Left cardiac atrium (tissue), 4 donors: Measurements from ENCODE around the gene ADAMTS4. TPM values are rescaled to one million over a fixed set of nuclear protein-coding genes. Genes with fewer than 3 reads are reported as not detected.
"Not testable (repeated sequence)": the region's sequence is repeated elsewhere in the genome, so short reads cannot be mapped to it uniquely, and the experiment has no call there.

Experiments used
- ATAC-seq, 2 donors: fragments of 200-7000 bp; cut with Tn5 transposase; one replicate each; pipeline ENCODE4 v1.9.1; 2020; ENCODE audit warnings: mild to moderate bottlenecking in 2 of 2, moderate library complexity in 2 of 2
- DNase-seq: peaks from one replicate; pipeline ENCODE4 v3.0.0-alpha.2; 2020
- intact Hi-C, 2 donors: fragments of 100-400 bp; cut with DNase I; formaldehyde crosslinking; loops; one replicate each; pipeline versions ENCODE4 v1.14.1 to v1.15.1; 2022 to 2023
- long read RNA-seq: library from polyadenylated mRNA; unstranded; transcript quantifications from one replicate; pipeline ENCODE4 v2.0.0, GENCODE V29; 2021
- total RNA-seq, 2 donors: library from RNA; stranded (reverse); fragmentation: NEBNext Ultra II Directional; extraction: Animal tissue kit (Norgen Biotek cat#: 25700); gene quantifications; one replicate each; pipeline ENCODE4 v1.2.1, GENCODE V29; 2021
- donor health status: DM: no; HTN: yes; CAD: no.
- donor health status: DM: no; HTN: yes; CAD: no; lungs with severe emphysema.
- donor health status: DM: yes; HTN: yes; CAD: no.
- donor health status: Dilated cardiomyopathy.

Gene ADAMTS4, protein sequence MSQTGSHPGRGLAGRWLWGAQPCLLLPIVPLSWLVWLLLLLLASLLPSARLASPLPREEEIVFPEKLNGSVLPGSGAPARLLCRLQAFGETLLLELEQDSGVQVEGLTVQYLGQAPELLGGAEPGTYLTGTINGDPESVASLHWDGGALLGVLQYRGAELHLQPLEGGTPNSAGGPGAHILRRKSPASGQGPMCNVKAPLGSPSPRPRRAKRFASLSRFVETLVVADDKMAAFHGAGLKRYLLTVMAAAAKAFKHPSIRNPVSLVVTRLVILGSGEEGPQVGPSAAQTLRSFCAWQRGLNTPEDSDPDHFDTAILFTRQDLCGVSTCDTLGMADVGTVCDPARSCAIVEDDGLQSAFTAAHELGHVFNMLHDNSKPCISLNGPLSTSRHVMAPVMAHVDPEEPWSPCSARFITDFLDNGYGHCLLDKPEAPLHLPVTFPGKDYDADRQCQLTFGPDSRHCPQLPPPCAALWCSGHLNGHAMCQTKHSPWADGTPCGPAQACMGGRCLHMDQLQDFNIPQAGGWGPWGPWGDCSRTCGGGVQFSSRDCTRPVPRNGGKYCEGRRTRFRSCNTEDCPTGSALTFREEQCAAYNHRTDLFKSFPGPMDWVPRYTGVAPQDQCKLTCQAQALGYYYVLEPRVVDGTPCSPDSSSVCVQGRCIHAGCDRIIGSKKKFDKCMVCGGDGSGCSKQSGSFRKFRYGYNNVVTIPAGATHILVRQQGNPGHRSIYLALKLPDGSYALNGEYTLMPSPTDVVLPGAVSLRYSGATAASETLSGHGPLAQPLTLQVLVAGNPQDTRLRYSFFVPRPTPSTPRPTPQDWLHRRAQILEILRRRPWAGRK
- total RNA-seq = 100 to 1,000 TPM in 1 of 2 donors, 10 to 100 TPM in 1; 16.5 to 117 TPM
- long read RNA-seq, full-length matches to known transcripts = 66 of 132 reads
- long read RNA-seq, partial matches to known transcripts = 53 of 132 reads
- long read RNA-seq, other reads (novel, unspliced or antisense) = 13 of 132 reads

DNA sequence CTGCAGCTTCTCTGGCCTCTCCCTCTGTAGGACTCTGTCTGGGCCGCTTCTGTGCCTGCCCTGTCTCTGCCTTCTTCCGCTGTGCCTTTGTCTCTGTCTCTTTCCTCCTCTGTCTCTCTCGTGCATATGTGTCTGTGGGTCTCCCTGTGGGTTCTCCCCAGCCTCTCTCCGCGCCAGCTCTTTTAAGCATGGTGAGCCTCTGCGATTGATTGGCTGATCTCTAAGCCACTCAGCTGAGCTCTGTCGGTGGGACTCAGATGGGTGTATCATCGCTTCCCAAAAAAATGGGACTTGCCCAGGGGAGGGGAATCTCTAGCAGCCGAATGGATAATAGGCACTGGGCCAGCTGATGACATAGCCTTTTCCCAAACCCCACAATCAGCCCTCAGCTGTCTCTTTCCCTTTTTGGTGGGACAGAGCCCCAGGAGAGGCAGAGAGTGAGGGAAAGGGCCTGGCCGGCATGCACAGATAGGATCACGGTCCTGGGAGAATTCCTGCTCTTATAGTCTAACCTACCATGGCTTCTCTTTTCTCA is at the start of gene ADAMTS4:
TSS of gene ADAMTS4 (minus strand) at position 158 of the 535 bp plus-strand sequence. CDS start 427 bp downstream, outside the sequence.
- DNase-seq (peak; percentile 86), ATAC-seq (peak; percentile 8 to 31)
- intact Hi-C loops = loop anchor here (10.0 kb wide), 2 partner anchors 176 to 186 kb away; no protein-coding TSS in a partner anchor

- DNase-seq = no peak
- intact Hi-C loops = no loop called here
- no peak for ATAC-seq
Observed at GRCh38 chr1:161244888-161245287, 46.0 kb upstream of the ADAMTS4 start.

GRCh38 chr1:161242313-161242712 is 43.5 kb upstream of the ADAMTS4 start:
- intact Hi-C loops = no loop called here
- DNase-seq = no peak

DNA sequence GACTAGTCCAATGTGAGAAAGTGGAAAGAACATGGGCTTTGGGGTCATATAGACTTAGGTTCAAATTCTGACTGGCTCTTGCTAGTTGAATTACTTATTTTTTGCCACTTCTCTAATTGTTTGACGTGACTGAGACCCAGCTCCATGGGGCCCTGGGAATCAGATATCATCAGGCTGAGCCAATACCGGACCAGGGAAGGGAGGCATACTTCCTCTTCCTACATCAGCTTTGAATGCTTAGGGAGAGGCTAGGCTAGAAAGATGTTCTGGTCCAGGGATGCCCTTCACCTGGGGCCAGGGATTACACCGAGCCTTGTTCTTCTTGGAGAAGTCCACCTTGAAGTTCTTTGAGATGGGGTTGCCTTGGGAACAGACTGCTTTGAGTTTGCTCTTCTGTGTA is 42.8 kb upstream of the ADAMTS4 start:
- ATAC-seq (no peak), DNase-seq (no peak)
- intact Hi-C loops = no loop called here

More at GRCh38 chr1:161242313-161242712, 43.5 kb upstream of the ADAMTS4 start:
- no peak for ATAC-seq

DNA sequence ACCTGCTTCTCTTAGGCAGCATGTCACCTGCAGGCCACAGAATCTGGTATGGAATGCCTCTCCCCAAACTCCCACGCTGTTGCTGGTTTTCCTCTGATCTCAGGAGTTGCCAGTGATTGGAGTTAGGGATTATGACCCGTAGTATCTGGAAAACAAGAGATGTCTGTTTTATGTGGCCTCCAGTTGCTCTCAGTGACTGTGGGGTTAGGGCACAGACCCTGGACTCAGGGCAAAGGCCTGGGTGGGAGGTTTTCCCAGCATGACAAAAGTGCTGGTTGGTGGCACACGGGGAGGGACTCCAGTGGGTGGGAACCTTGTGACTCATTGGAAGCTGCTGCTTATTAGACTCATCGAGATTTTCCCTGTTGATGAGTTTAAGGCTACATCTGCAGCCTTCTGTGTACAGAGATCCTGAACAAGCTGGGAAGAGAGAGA is 39.2 kb upstream of the ADAMTS4 start, which contains the start of gene NR1I3:
TSS of gene NR1I3 (minus strand) at position 165 of the 435 bp plus-strand sequence. CDS start 1,638 bp downstream, outside the sequence.
- intact Hi-C loops = loop anchor here in 1 of 2 donors (10.0 kb wide), 1 partner anchor 47 kb away; no protein-coding TSS in a partner anchor
- DNase-seq = no peak
- no peak for ATAC-seq

- intact Hi-C loops = loop anchor here in 1 of 2 donors (10.0 kb wide), 1 partner anchor 49 kb away; no protein-coding TSS in a partner anchor
- DNase-seq = no peak
Observed at GRCh38 chr1:161235957-161236775, 37.3 kb upstream of the ADAMTS4 start.

DNA sequence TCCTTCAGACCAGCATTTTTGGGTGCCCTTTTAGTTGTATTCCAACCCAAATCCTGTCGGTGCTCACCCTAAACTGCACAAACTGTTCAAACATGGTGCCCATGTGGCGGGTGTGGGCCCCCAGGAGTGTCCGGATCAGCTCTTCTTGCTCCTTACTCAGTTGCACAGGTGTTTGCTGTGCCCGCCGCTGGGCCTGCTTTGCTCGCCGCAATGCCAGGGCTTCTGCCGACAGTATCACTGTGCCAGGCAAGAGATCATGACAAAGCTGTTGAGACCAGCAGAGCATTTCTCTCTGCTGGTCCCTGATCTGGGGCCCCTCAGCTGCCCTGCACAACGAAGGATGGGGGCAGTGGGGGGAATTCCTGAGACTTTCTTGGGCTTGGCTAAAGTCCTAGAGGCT is 34.2 kb upstream of the ADAMTS4 start:
- DNase-seq (no peak), ATAC-seq (no peak)
- intact Hi-C loops = loop anchor here in 1 of 2 donors (10.0 kb wide), 1 partner anchor 52 kb away; no protein-coding TSS in a partner anchor

More at GRCh38 chr1:161235957-161236775, 37.3 kb upstream of the ADAMTS4 start:
- no peak for ATAC-seq

DNA sequence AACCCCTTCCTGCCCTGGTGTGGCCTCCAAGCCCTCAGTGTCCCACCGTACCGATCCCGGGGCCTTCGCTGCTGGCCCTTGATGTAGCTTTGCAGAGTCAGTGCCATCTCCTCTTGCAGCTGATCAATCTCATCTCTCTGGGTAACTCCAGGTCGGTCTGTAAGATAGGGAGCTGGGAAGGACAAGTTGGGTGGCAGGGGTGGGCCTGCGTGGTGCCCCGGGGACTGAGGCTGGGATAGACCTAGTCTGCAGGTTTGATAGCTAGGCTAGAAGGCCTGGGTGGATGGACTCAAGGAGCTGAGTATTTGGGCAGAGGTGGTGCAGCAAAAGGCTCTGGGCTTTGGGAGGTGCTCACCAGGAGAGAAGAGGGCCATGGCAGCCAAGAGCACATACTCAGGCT is 31.9 kb upstream of the ADAMTS4 start:
- DNase-seq = no peak
- no peak for ATAC-seq
- intact Hi-C loops = loop anchor here in 1 of 2 donors (10.0 kb wide), 1 partner anchor 54 kb away; no protein-coding TSS in a partner anchor

DNA sequence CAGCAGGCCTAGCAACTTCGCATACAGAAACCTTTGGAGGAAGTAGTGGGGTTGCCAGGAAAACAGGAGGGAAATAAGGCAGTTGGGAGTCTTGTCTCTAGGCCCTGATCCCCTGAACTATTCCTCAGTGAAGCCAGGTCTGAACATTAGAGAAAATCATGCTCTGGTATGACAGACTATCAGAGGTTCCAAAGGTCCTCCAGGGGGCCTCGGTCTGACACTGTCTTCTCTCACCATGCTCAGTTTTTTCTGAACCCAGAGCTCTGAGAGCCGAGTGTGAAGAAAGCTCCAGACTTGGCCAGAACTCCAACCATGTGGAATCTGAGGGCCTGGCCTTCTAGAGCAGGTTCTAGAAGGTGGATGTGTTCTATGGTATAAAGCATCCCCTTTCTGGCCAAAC is 31.0 kb upstream of the ADAMTS4 start:
- DNase-seq (no peak), ATAC-seq (no peak)
- intact Hi-C loops = loop anchor here in 1 of 2 donors (10.0 kb wide), 2 partner anchors 55 to 155 kb away; no protein-coding TSS in a partner anchor

DNA sequence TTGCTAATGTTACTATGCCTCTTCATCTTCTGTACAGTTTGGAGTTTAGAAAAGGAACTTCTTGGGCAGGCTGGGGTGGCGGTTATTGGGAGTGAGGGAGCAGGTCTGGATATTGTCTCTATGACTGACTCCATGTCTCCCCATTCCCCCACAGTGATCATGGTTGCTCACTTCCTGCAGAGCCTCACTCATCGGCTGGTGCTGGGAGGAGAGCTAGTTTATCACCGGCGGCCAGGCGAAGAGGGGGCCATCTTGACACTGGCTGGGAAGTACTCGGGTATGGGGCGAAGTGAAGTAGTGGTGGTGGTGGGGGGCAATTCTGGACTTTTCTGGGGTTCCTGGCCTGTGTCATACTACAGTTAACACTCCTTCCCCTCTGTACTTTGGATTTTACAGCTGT is 29.2 kb upstream of the ADAMTS4 start:
- no peak for DNase-seq
- intact Hi-C loops = loop anchor here in 1 of 2 donors (10.0 kb wide), 1 partner anchor 157 kb away; no protein-coding TSS in a partner anchor
- no peak for ATAC-seq

DNA sequence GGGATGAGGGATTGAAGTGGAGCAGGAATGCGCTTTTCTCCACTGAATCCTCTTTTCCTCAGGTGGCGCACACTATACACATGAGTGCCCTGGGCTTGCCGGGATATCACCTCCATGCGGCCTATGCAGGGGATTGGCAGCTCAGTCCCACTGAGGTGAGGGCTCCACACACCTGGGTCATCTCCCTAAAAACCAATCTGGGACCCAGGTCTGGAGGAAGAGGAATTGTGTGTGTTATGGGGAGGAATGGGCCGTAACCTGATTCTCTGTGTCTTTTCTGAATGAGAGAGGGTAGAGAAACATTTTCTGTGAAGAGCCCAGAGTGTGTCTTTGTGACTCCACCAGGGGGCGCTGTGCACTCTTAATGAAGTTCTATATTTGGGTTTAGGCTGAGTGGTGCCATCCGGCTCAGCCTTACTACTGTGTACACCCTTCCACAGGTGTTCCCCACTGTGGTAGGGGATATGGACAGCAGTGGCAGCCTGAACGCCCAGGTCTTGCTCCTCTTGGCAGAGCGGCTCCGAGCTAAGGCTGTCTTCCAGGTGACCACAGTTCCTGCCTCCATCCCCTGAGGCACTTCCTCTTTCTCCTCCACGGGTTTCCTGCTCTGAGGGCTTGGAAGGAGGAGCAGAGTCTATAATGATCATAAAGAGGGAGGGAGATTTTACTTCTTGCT is 28.5 kb upstream of the ADAMTS4 start:
- peak; percentile 53 to 57 for ATAC-seq
- DNase-seq = peak; percentile 90
- intact Hi-C loops = loop anchor here (2.0 to 10.0 kb wide), 2 partner anchors 155 to 157 kb away; no protein-coding TSS in a partner anchor

DNA sequence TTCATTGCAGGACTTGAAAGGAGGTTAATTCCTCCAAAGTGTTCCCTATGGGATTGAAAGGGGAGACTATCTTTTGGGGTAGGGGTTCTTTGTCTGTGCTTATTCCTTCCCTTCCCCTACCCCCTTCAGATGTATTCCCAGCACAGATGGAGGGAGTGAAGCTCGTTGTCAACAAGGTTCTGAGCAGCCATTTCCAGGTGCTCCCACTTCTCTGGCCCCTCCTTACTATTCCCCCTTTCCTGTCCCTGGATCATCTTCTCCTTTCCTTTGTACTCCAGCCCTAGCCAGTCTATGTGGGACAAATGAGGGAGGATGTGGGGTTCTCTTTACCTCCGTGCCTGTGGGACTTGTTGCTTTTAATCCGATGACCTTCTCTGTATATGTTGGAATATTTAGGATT is 27.9 kb upstream of the ADAMTS4 start:
- ATAC-seq = no peak
- intact Hi-C loops = loop anchor here (2.0 to 10.0 kb wide), 2 partner anchors 156 to 158 kb away; no protein-coding TSS in a partner anchor

GRCh38 chr1:161226320-161226711 is 27.5 kb upstream of the ADAMTS4 start:
- intact Hi-C loops = loop anchor here (2.0 to 10.0 kb wide), 2 partner anchors 156 to 158 kb away; no protein-coding TSS in a partner anchor
- DNase-seq = no peak
- ATAC-seq = peak in 1 of 2 donors; percentile 0

More for the DNA sequence above, 27.9 kb upstream of the ADAMTS4 start:
- no peak for DNase-seq

DNA sequence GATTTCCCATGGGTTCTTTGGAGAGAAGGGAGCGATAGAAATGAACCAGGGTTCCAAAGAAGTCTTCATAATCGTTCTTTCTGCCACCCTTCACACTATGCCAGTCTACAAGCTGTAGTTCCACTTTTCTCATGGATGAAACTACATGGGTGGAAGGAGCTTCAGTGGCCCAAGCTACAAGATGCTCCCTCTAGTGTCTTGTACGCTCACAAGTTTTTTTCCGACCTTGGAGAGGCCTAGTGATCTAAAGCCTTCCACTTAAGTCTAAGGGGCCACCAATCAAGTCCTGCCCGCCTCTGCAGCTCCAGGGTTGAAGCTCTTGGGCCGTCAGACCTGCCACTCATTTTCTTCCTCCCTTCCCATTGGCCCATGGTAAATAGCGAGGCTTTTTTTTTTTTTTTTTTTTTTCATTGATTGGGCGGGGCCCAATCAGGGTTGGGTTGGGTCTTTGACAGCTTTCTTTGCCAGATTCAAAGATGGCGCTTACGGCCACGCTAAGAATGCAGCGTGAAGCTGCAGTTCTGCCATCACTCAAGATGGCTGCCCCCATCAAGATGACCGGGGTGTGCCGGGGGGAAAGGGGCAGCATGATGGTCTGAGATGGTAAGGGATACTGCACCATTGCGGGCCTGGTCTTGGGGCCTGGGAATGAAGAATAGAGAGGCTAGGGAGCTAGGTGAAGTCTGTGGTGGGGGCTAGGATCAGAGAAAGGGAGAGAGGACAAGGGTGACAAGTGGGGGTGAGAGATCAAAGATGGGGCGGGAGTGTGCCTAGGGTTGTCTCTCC is 26.9 kb upstream of the ADAMTS4 start, which contains the start of gene TOMM40L:
TSS of gene TOMM40L (plus strand) at position 527 of the 786 bp plus-strand sequence. CDS start 430 bp downstream, outside the sequence.
- intact Hi-C loops = loop anchor here (2.0 to 10.0 kb wide), 3 partner anchors 17 to 159 kb away; no protein-coding TSS in a partner anchor
- peak; percentile 97 for ATAC-seq
- DNase-seq = peak; percentile 94

DNA sequence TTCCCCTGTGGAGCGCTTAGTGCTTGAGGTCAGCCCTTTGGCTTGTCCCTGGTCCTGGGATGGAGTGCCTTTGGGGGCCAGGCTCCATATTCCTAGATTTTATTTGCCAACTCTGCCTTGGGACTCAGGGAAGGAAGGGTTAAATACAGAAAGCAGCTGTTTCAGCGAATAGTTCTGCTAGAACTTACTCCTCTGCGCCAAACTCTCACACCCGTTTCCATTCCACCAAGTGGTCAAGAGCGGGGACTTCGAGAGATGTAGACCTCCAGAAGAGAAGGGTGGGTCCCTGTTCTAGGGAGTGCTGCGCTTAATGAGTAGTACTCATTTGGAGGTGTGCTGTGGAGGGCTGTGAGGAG is 26.3 kb upstream of the ADAMTS4 start:
- no peak for DNase-seq

GRCh38 chr1:161224695-161225087 is 25.8 kb upstream of the ADAMTS4 start:
- DNase-seq, ATAC-seq: not testable (repeated sequence)
- intact Hi-C loops = loop anchor here (2.0 to 10.0 kb wide), 3 partner anchors 16 to 160 kb away; partner anchors contain the start of gene SDHC (in 1 of the 2)

More for the DNA sequence above, 26.3 kb upstream of the ADAMTS4 start:
- intact Hi-C loops = loop anchor here (2.0 to 10.0 kb wide), 2 partner anchors 16 to 160 kb away; no protein-coding TSS in a partner anchor
- ATAC-seq = no peak
